ENCODE data around the gene NTM.

Gene NTM

DNA sequence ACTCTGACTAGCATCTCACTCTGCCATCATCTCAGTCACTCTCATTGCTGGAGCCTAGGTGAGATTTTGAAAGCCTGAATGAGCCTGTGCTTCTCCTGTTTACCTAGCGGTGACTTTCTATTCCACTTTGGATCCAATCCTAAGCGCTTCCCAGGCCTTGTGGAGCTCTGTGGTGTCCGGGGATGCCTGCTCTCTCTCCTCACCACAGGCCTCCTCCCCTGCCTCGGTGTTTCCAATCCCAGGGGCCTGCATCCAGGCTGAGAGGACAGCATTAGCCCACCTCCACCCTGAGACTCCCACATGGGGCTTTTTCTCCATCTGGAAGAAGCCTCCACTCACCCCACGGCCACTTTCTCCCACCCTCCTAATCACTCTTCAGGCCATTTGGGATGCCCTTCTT is 380.3 kb downstream of the NTM start:
- H3K4me3 ChIP-seq (ENCODE audit: low read depth, low read length), result no peak overlapping the region
- TF ChIP-seq, protein P1, sequence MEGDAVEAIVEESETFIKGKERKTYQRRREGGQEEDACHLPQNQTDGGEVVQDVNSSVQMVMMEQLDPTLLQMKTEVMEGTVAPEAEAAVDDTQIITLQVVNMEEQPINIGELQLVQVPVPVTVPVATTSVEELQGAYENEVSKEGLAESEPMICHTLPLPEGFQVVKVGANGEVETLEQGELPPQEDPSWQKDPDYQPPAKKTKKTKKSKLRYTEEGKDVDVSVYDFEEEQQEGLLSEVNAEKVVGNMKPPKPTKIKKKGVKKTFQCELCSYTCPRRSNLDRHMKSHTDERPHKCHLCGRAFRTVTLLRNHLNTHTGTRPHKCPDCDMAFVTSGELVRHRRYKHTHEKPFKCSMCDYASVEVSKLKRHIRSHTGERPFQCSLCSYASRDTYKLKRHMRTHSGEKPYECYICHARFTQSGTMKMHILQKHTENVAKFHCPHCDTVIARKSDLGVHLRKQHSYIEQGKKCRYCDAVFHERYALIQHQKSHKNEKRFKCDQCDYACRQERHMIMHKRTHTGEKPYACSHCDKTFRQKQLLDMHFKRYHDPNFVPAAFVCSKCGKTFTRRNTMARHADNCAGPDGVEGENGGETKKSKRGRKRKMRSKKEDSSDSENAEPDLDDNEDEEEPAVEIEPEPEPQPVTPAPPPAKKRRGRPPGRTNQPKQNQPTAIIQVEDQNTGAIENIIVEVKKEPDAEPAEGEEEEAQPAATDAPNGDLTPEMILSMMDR (IDR thresholded peaks at IDR 0.05; ENCODE audit: borderline replicate concordance, insufficient read depth, low read depth, low read length), result no peak

- no peak overlapping the region for H3K4me3 ChIP-seq (ENCODE audit: low read depth, low read length)
- TF ChIP-seq, protein P1 (IDR thresholded peaks at IDR 0.05; ENCODE audit: borderline replicate concordance, insufficient read depth, low read depth, low read length), result no peak
These were observed 384.3 kb downstream of the NTM start for GRCh38 chr11:131754671-131755070.

GRCh38 chr11:131756479-131757110 is 386.2 kb downstream of the NTM start:
- TF ChIP-seq, protein P1 (IDR thresholded peaks at IDR 0.05; ENCODE audit: borderline replicate concordance, insufficient read depth, low read depth, low read length), result no peak
- H3K4me3 ChIP-seq (ENCODE audit: low read depth, low read length), result no peak overlapping the region

DNA sequence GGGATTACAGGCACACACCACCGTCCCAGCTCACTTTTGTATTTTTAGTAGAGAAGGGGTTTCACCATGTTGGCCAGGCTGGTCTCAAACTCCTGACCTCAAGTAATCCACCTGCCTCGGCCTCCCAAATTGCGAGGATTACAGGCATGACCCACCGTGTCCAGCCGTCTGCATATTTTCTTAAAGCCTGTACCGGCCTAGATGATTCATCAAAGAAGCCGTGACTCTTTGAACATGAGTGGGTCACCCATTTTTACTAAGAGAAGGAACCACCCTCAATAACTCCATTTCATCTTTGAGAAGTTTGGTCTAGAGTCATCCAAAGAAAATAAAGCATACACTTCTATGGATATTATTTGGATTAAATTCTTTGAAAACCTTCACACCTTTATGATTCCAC is 388.3 kb downstream of the NTM start:
- H3K4me3 ChIP-seq (ENCODE audit: low read depth, low read length), result no peak overlapping the region
- TF ChIP-seq, protein P1 (IDR thresholded peaks at IDR 0.05; ENCODE audit: borderline replicate concordance, insufficient read depth, low read depth, low read length), result no peak

DNA sequence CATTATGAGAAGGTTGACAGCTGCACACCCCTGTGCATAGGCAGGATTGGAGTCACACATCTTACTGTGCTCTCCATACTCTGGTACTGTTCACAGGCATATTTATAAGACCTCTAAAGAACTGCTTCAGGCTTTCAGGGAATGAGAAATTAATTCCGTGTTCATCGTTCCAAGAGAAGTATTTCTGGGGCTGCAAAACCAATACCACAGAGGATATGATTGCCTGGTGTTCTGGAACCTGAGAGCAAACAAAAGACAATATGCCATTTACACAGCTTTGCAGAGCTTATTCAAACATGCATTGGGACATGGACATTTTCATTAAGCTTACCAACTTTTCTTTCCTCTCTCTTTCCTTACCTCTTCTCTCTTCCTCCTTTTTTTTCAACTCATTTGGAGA is 388.7 kb downstream of the NTM start:
- H3K4me3 ChIP-seq (ENCODE audit: low read depth, low read length), result no peak overlapping the region
- TF ChIP-seq, protein P1 (IDR thresholded peaks at IDR 0.05; ENCODE audit: borderline replicate concordance, insufficient read depth, low read depth, low read length), result no peak

DNA sequence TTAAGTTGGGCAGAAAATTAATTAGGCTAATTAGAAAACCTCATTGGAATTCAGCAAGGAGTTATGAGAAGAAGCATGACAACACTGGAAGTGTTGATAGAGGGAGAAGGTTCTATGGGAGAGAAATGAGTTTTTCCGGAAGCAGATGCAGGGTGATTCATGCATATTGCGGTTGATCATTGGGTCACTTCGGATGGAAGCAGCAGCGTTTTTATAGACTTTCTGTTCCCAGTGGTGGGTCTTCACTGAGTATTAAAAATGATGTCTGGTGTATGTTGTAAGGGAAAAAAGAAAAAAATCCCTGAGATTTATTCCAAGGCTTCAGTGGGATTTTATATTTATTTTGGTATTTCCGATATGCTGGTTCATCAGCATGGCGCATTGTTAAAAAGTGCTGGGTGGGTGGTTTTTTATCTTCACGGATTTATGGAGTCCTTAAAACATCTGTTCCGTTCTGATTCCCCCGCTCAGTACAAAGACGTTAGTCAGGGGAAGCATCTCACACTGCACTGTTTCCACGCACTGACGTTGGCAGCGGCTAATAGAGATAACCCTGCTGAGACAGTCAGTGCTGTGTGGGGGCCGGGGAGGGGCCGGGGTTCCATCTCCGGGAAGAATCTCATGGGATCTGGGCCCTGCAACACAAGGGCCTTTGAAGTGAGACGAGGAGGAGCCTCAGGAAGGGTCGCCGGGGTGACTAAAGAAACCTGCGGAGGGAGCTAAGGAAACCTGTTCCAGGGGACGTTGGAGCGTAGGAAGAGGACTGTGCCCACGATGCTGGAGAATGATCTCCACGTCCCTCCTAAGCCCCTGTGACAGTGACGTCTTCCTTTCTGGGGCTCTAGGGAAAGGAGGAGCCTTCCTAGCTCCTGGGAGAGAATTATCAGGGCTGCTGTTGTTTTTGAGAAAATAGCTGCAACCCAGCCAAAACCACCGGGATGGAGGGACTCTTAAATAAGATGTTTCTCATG is 390.0 kb downstream of the NTM start:
- no peak overlapping the region for H3K4me3 ChIP-seq (ENCODE audit: low read depth, low read length)
- TF ChIP-seq, protein P1 (IDR thresholded peaks at IDR 0.05; ENCODE audit: borderline replicate concordance, insufficient read depth, low read depth, low read length), result no peak

All from GM12875 (cell line).